ENCODE measurements around the gene PLCL2. TPM values are rescaled to one million over a fixed set of nuclear protein-coding genes. Genes with fewer than 3 reads are reported as not detected.
"Not testable (repeated sequence)": the region's sequence is repeated elsewhere in the genome, so short reads cannot be mapped to it uniquely, and the experiment has no call there.

PLCL2 gene
- total RNA-seq, 1 experiment from 2014 or later: 3.0 TPM

- no peak for DNase-seq (ENCODE audit: low spot score)
These were observed 230.4 kb downstream of the PLCL2 start for GRCh38 chr3:17115186-17115585.

GRCh38 chr3:17116007-17116600 is 231.3 kb downstream of the PLCL2 start:
- DNase-seq (ENCODE audit: low spot score): no peak

DNA sequence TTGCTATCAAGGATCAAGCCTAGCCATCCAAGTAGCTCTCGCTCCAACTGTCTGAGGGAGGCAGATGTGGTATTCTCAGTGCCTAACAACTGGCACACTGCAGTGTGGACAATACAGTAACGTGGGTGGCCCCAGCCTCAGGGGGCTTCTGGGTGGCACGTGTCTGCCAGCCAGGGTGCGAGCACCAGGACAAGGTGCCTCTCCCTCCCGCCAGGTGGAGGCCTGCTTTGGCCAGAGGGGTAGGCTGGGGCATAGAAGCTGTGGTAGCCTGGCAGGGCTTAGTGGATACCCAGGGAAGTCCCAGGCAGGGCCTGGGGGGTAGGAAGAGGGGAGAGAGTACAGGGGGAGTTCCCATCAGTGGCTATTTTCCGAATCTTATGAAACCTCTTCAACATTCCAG is 234.0 kb downstream of the PLCL2 start:
- no peak for DNase-seq (ENCODE audit: low spot score)

GRCh38 chr3:17119201-17120072 is 234.7 kb downstream of the PLCL2 start:
- DNase-seq (ENCODE audit: low spot score): no peak

DNA sequence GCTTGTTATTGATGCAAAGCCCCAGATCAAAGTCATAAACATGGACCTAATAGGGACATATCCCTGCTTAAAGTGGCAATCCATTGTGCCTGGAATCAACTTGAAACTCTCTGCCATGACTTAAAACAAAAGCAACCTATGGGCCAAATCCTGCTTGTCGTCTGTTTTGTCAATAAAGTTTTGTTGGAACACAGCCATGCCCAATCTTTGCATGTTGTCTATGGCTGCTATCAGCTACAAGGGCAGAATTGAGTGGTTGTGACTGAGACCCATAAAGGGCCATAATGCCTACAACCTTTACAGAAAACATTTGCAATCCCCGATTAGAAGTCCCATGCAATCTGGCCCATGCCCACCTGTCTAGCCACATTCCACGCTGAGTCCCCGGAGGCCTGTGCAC is 235.4 kb downstream of the PLCL2 start:
- DNase-seq (ENCODE audit: low spot score): no peak

- no peak for DNase-seq (ENCODE audit: low spot score)
These were observed 236.6 kb downstream of the PLCL2 start for GRCh38 chr3:17121336-17121735.

- no peak for DNase-seq (ENCODE audit: low spot score)
These were observed 238.0 kb downstream of the PLCL2 start for GRCh38 chr3:17122758-17123157.

GRCh38 chr3:17125738-17126442 is 241.1 kb downstream of the PLCL2 start:
- DNase-seq (ENCODE audit: low spot score): no peak

DNA sequence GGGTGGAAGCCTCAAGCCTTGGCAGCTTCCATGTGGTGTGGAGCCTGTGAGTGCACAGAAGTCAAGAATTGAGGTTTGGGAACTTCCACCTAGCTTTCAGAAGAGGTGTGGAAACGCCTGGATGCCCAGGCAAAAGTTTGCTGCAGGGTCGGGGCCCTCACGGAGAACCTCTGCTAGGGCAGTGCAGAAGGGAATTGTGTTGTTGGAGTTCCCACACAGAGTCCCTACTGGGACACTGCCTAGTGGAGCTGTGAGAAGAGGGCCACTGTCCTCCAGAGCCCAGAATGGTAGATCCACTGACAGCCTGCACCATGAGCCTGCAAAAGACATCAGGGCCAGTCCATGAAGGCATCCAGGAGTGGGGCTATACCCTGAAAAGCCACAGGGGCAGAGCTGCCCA is 243.9 kb downstream of the PLCL2 start:
- not testable (repeated sequence) for DNase-seq (ENCODE audit: low spot score)

- DNase-seq (ENCODE audit: low spot score): no peak
These were observed 244.8 kb downstream of the PLCL2 start for GRCh38 chr3:17129556-17129955.

- DNase-seq (ENCODE audit: low spot score): no peak
These were observed 246.2 kb downstream of the PLCL2 start for GRCh38 chr3:17130956-17131355.

DNA sequence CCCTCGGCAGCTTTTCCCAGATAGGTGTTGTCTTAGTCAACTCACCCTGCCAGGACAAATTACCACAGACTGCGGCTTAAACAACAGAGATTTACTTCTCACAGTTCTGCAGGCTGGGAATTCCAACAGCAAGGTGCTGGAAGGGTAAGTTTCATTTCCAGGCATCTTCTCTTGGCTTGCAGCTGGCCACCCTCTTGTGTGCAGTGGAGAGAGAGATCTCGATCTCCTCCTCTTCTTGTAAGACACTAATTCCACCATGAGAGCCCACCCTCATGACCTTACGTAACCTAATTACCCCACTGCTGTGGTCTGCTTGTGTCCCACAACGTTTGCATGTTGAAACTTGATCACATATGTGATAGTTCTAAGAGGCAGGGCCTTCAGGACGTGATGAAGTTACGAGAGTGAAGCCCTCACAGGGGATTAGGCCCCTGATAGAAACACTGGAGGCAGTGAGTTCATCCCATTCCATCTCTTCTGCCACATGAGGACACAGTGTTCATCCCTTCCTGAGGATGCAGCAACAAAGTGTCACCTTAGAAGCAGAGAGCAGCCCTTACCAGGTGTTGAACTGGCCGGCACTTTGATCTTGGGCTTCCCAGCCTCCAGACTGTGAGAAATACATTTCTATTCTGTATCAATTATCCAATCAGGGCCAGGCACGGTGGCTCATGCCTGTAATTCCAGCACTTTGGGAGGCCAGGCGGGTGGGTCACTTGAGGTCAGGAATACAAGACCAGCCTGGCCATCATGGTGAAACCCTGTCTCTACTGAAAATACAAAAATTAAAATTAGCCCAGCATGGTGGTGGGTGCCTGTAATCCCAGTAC is 247.7 kb downstream of the PLCL2 start:
- DNase-seq (ENCODE audit: low spot score): no peak

DNA sequence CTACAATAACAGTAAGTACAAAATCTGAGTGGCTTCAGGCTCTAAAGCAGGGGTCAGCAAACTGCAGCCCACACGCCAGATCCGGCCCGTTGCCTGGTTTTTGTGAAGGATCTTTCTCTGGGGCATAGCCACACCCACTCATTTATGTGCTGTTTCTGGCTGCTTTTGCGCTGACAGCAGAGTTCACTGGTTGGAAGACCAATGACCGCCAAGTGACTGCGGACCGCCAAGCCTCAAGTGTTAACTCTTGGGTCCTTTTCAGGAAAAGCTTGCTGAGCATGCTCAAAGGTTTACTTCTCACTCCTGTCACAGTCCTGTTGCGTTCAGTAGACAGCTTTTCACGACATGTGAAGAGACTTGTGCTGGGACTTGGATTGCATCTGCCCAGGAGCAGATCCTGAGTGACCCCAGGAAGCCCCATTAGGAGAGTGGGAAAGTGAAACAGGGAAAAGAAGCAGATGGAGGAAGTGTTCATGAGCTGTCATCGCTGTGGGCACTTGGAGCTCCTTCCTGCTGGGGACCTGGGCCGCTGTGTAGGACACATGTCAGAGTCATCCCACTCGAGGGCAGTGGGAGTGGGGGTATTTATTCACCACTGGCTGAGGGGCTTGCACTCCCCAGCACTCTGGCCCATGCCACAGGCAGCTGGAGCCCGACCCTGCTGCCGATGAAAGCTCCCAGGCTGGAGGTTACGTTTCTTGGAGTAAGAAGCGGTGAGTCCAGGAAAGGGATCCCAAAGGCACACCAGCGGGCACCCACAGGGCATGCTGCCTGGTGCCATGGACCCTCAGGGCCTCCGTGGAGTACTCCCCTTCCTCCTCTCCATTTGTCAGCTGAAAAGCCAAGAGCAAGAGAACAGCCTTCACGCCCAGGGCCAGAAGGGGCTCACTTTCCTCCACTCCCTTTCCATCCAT is 249.1 kb downstream of the PLCL2 start:
- no peak for DNase-seq (ENCODE audit: low spot score)

DNA sequence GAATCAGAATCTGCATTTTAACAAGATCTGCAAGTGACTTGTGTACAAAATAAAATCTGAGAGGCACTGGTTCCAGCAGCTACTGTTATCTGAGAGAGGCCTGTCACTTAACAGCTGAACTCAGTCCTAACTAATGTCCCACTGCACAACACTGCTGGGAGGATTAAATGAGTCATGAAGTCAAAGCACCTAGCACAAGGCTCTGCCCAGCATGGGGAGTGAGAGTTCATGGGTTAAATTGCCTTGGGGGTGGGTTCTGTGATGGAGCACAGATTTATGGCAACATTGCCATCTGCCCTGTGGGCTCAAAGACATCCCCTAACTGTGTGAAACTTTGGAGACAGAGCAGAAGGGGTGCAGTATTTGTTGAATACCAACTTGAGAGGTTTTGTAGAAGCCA is 250.9 kb downstream of the PLCL2 start:
- DNase-seq (ENCODE audit: low spot score): no peak

GRCh38 chr3:17136136-17136721 is 251.5 kb downstream of the PLCL2 start:
- no peak for DNase-seq (ENCODE audit: low spot score)

GRCh38 chr3:17137321-17137826 is 252.6 kb downstream of the PLCL2 start:
- DNase-seq (ENCODE audit: low spot score): no peak

- no peak for DNase-seq (ENCODE audit: low spot score)
These were observed 253.7 kb downstream of the PLCL2 start for GRCh38 chr3:17138246-17139039.
